NCI-H345 treated with DMSO at 0.1 percent for 48 hours (cell line): ENCODE measurements around the gene TMEM31.

Source experiments
- DNase-seq: peaks from one replicate; lab custom pipeline; 2025; ENCODE audit not compliant: unreplicated experiment; lab: John Stamatoyannopoulos, UW

TMEM31 gene

GRCh38 chrX:103710609-103711008 lies at the start of gene TMEM31:
TMEM31 (plus strand) TSS chrX:103710909; CDS start chrX:103712259, 1,350 bp downstream.
- no peak for DNase-seq

DNA sequence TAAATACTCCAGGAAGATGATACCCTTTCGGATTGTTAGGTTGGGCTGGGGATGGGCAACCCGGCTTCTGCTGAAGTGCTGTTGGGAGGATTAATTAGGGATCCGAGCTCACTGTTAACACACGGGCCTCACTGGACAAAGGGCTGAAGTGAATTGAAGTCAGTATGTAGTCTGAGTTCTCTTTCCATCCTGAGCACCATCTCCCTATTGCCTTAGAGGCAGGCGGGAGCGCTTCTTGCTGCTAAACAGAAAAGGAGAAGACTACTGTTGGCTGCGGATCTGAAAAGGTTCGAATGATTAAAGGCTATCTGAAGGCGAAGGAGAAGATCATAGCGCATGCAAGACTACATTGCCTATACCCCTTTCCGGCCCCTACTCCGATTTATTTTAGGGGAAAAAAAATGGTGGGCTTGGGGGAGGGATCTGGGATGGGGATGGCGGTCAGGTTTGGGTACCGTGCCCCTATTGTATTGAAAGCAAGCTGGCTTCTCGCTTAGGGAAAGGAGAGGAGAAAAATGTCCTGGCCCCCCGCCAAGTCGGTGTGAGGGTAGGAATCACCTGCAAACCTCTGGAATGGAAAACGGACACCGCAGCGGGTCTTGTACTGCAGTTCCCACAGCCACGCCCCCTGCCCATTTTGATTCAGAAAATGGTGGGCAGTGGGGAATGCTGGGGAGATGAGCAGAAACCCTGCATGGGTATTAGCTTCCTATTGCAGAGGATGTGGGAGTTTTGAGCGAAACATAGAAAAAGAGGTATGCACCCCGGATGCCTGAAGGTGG lies 46.5 kb upstream of the TMEM31 start:
- no peak for DNase-seq

- DNase-seq = no peak
Measured at GRCh38 chrX:103666202-103667107, 44.3 kb upstream of the TMEM31 start.

GRCh38 chrX:103669745-103670144 lies 41.0 kb upstream of the TMEM31 start:
- no peak for DNase-seq

GRCh38 chrX:103674531-103675454 lies 35.9 kb upstream of the TMEM31 start:
- no peak for DNase-seq

DNA sequence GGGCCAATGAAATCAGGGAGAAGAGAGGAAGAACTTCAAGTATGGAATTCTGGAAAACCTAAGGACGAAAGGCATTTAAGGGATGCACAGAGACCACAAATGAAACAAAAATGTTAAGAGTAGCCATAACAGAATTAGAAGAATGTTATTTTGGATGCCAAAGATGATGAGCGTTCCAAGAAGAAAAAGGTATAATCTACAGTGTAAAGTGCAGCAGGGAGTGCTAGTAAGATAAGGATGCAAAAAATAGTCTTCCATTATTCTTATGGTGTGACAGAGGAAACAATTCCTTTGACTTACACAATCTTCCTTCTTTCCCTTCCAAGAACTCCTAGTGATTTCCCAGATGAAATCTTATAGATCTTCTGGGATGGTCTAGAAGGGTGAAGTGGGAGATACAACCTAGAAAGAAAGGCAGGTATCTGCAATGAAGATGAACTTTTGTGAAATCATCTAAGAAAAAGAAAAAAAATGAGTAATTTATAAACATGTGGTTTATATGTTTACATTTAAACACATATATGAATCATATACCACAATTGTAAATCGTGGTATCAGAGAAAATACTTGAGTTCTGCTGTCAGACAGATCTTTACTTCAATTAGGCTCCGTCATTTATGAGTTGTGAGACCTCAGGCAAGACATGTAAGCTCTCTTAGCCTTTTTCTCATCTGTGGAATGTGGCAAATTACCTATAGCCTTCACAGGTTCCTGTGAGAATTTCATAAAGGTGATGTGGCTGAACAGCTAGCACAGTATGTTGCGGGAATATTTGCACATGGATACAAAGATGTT lies 32.3 kb upstream of the TMEM31 start:
- DNase-seq = no peak

DNA sequence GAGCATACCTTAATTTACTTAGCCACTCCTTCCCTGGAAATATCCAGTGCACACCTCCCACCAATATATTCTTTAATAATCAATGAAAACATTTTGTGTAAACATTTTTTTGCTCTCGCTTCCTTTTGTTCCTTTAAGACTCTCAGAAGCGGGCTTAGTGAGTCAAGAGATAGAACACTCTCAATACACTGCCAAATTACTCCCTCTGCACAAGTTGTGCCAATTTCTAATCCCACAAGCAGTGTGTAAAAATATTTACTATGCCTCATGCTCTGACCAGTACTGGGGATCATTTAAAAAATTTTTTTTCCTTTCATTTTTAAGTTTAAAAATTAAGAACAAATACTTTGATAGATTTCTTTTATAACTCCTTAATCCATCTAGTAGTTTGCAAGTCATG lies 29.3 kb upstream of the TMEM31 start:
- DNase-seq = no peak

DNA sequence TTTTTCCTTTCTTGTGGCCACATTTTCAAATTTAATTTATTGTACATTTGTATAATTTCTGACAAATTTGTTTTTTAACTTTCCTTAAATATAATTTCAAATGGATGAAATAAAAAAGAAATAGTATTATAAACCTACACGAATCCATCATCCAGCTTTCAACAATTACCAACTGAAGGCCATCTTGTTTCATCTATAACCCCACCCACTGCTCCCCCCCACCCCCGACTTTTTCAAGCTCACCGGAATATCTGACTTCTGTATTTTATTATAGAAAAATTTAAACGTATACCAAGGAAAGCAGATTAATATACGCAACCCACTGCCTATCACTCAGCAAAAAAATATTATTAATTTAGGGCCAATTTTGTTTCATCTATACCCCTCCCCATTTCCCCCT lies 25.3 kb upstream of the TMEM31 start:
- DNase-seq = no peak

- DNase-seq = peak; percentile 93
Measured at GRCh38 chrX:103686199-103687072, 24.3 kb upstream of the TMEM31 start, which contains the start of gene MORF4L2. MORF4L2 (minus strand) TSS chrX:103686699; CDS start chrX:103677027, 9,672 bp downstream.

DNA sequence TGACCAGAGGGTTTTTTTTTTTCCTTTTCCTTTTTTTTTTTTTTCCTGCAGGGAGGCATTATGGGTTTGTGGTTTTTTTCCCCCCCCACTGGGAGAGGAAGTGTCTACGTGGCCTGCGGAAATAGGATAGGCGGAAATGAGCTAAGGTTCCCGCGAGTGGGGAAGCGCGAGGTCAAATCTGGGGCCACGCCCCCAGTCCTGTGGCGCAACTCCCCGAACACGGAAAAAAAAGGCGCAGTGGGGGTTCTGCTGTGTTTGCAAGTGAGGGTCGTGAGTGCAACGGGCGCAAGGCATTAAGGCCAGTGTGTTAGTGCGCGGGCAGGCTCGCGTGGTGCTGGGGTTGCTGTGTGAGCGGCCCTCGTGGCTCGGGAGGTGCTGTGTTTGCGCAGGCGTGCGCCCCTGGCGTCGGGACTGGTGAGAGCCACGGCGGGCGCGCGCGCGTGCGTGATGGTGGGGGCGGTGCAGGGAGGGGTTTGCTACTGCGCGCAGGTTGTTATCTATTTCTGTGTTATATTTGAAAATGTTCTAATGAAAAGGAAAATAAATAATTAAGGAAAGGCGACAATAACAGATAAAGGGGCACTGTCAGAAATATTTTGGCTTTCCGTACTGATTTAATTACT lies 23.5 kb upstream of the TMEM31 start:
- peak; percentile 85 for DNase-seq

- DNase-seq = peak; percentile 69
Measured at GRCh38 chrX:103687696-103688201, 23.0 kb upstream of the TMEM31 start.

GRCh38 chrX:103688946-103689345 lies 21.8 kb upstream of the TMEM31 start:
- DNase-seq = peak; percentile 32

- no peak for DNase-seq
Measured at GRCh38 chrX:103691059-103691458, 19.6 kb upstream of the TMEM31 start.

GRCh38 chrX:103697687-103698086 lies 13.0 kb upstream of the TMEM31 start:
- DNase-seq = no peak

DNA sequence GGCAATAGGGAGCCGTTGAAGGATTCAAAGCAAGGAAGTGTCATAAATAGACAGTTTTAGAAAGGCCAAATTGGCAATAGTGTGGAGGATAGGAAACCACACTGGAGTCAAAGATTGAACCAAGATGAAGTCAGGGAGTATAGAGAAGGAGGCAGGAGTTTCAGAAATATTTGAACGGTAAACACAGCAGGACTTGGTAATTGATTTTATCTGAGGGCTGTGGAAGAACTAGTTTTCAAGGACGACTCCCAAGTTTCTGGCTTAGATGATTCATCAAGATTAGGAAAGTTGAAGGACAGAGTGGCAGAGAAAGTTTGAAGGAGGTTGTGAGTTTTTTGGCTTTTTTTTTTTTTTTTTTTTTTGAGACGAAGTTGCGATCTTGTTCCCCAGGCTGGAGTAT lies 11.5 kb upstream of the TMEM31 start:
- no peak for DNase-seq

GRCh38 chrX:103704863-103705262 lies 5.8 kb upstream of the TMEM31 start:
- DNase-seq = no peak

DNA sequence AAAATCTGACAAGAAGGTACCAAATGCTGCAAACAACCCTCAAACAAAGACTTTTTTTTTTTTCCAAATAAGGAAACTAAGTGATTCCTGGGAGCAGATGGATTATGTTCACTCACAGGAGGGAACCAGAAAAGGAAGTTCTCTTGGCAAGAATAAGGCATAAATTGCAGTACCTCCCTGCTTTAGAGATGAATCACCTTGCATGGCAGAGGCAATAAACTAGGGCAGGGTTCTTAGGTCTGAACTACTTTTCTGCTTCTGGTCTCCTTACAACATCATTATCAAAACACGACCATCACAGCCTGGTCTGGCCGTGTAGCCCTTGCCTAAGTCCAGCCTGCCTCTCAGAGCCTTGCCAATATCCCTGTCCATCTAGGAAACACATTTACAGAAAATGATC lies 6.3 kb downstream of the TMEM31 start:
- no peak for DNase-seq

DNA sequence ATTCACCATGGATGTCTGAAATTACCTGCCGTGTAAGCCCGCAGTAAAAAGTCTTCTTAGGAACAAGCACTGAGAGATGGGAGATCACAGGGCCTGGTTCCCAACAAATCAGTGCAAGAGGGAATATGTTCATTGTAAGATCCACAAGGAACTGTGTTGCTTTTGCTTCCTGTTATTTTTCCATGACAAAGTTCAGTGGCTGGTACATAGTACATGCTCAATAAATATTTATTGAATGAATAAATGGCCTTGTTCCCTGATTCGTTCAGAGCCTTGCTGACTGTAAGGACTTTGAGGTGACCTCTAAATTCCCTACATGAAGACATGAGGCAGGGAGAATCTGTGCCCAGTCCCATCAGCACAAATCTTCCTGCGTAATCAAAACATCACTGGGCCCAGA lies 7.4 kb downstream of the TMEM31 start:
- no peak for DNase-seq
